Endothelial cell (in vitro differentiated cells): ENCODE results near the gene KCNJ12. TPM values are rescaled to one million over a fixed set of nuclear protein-coding genes. Genes with fewer than 3 reads are reported as not detected.

ENCODE experiments used
- DNase-seq: peaks from one replicate; pipeline ENCODE4 v3.0.0; 2021; ENCODE audit warnings: low spot score
- H3K27ac Mint-ChIP-seq: one replicate; pipeline ENCODE4 v1.8.0; 2021; ENCODE audit warnings: mixed read lengths, inconsistent platforms; ENCODE audit not compliant: unreplicated experiment
- H3K27me3 Mint-ChIP-seq: one replicate; pipeline ENCODE4 v1.8.0; 2021; ENCODE audit warnings: mild to moderate bottlenecking, moderate library complexity, mixed read lengths, inconsistent platforms; ENCODE audit not compliant: unreplicated experiment
- H3K36me3 Mint-ChIP-seq: one replicate; pipeline ENCODE4 v1.8.0; 2021; ENCODE audit warnings: mild to moderate bottlenecking, low read depth, mixed read lengths, inconsistent platforms; ENCODE audit not compliant: unreplicated experiment
- H3K4me1 Mint-ChIP-seq: one replicate; pipeline ENCODE4 v1.8.0; 2021; ENCODE audit warnings: mild to moderate bottlenecking, mixed read lengths, inconsistent platforms; ENCODE audit not compliant: unreplicated experiment
- H3K4me3 Mint-ChIP-seq: one replicate; pipeline ENCODE4 v1.8.0; 2021; ENCODE audit warnings: mild to moderate bottlenecking, mixed read lengths, inconsistent platforms; ENCODE audit not compliant: unreplicated experiment
- H3K9me3 Mint-ChIP-seq: one replicate; pipeline ENCODE4 v1.8.0; 2021; ENCODE audit warnings: mixed read lengths, inconsistent platforms; ENCODE audit not compliant: unreplicated experiment
- CTCF ChIP-seq: fragments of 200-600 bp; sonication (generic); IDR thresholded peaks from one replicate; pipeline ENCODE4 v1.5.0; 2021; ENCODE audit warnings: antibody characterized with exemption; ENCODE audit not compliant: unreplicated experiment
- total RNA-seq: library from RNA; stranded (reverse); fragmentation: NEBNext Ultra II Directional; extraction: Animal tissue kit (Norgen Biotek cat#: 25700); gene quantifications from one replicate; pipeline ENCODE4 v1.2.1, GENCODE V29; 2021; ENCODE audit not compliant: unreplicated experiment

KCNJ12 gene
- total RNA-seq, 1 donor from 2014 or later: 0.56 TPM

DNA sequence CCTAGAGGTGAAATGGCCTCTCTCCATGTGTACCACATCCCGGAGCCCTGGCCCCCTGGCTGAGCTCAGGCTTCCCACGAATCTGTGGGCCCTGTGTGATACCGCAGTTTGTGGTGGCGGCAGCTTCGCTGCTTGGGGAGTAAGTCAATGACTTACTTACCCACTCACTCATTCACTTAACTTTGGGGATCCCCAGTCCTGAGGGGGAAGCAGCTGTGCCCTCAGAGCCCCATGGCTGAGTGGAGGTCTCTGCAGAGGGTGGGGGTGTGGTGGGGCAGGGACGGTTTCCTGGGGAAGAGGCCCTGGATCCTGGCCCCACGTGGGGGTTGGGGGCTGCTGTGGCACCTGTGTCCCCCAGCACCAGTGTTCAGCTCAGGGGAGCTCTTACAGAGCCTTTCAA is 13.2 kb downstream of the KCNJ12 start:
- Mint-ChIP-seq H3K9me3 (no peaks in the 10 kb centered on the region), H3K36me3 (no peaks in the 10 kb centered on the region), H3K27ac (no peak overlapping the region), H3K27me3 (peaks cover 13% of the 10 kb centered on the region), H3K4me1 (no peaks in the 10 kb centered on the region), H3K4me3 (no peak overlapping the region)
- no peak for DNase-seq
- no peak for TF ChIP-seq CTCF

- H3K9me3 Mint-ChIP-seq: no peaks in the 10 kb centered on the region
- peak overlapping the region; percentile 38 for H3K4me3 Mint-ChIP-seq
- H3K4me1 Mint-ChIP-seq: no peaks in the 10 kb centered on the region
- no peak for DNase-seq
- H3K36me3 Mint-ChIP-seq: no peaks in the 10 kb centered on the region
- no peak overlapping the region for H3K27ac Mint-ChIP-seq
- H3K27me3 Mint-ChIP-seq: peaks cover 13% of the 10 kb centered on the region
- TF ChIP-seq CTCF: no peak
Observed at GRCh38 chr17:21390294-21390693, 14.1 kb downstream of the KCNJ12 start.

- DNase-seq: no peak
- no peak for TF ChIP-seq CTCF
- Mint-ChIP-seq H3K36me3 (no peaks in the 10 kb centered on the region), H3K4me1 (no peaks in the 10 kb centered on the region), H3K4me3 (no peak overlapping the region), H3K27ac (peak overlapping the region; percentile 18), H3K9me3 (no peaks in the 10 kb centered on the region), H3K27me3 (peaks cover 5% of the 10 kb centered on the region)
Observed at GRCh38 chr17:21392266-21392665, 16.1 kb downstream of the KCNJ12 start.

DNA sequence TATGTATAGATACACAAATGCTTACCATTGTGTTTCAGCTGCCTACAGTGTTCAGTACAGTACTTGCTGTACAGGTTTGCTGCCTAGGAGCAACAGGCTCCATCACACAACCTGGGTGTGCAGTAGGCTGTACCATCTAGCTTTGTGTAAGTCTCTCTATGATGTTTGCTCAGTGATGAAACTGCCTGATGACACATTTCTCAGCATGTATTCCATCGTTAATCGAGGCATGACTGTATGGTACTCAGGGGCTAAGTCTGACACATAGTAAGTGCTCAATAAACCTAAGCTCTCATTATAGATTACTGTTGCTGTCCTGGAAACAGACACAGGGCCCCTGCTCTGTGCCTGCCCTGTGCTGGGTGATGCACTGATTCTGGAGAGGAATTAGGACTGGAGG is 18.1 kb downstream of the KCNJ12 start:
- Mint-ChIP-seq H3K9me3 (no peaks in the 10 kb centered on the region), H3K4me3 (no peak overlapping the region), H3K4me1 (no peaks in the 10 kb centered on the region), H3K36me3 (no peaks in the 10 kb centered on the region), H3K27ac (no peak overlapping the region), H3K27me3 (peaks cover 7% of the 10 kb centered on the region)
- DNase-seq: no peak
- TF ChIP-seq CTCF: no peak

GRCh38 chr17:21395764-21396163 is 19.6 kb downstream of the KCNJ12 start:
- Mint-ChIP-seq H3K9me3 (no peaks in the 10 kb centered on the region), H3K36me3 (no peaks in the 10 kb centered on the region), H3K27ac (no peak overlapping the region), H3K4me1 (no peaks in the 10 kb centered on the region), H3K27me3 (peaks cover 9% of the 10 kb centered on the region), H3K4me3 (no peak overlapping the region)
- no peak for TF ChIP-seq CTCF
- DNase-seq: no peak
